Activated B cell treated with CpG ODN at 0.5 μM for 24 hours (primary cell): Measurements from ENCODE around the gene OR10V1. TPM values are rescaled to one million over a fixed set of nuclear protein-coding genes. Genes with fewer than 3 reads are reported as not detected.

Experiments used
- ATAC-seq: fragments of 200-7000 bp; cut with Tn5 transposase; one replicate; pipeline ENCODE4 v1.10.0; 2021; ENCODE audit warnings: low read depth, mild to moderate bottlenecking, moderate library complexity
- CTCF ChIA-PET: fragments of 350-600 bp; sonication (Branson Sonifier 250); formaldehyde crosslinking; loops from one replicate; lab custom pipeline; 2021; ENCODE audit warnings: antibody characterized with exemption; lab: Charles Lee
- POLR2A ChIA-PET: fragments of 350-600 bp; sonication (Branson Sonifier 250); formaldehyde crosslinking; loops from one replicate; lab custom pipeline; 2021; ENCODE audit warnings: antibody characterized with exemption; lab: Charles Lee
- DNase-seq: peaks from one replicate; pipeline ENCODE4 v3.0.0; 2022
- H3K27ac Mint-ChIP-seq: one replicate; pipeline ENCODE4 v1.8.0; 2020; ENCODE audit warnings: mixed read lengths
- H3K27me3 Mint-ChIP-seq: one replicate; pipeline ENCODE4 v1.8.0; 2021; ENCODE audit warnings: mixed read lengths
- H3K36me3 Mint-ChIP-seq: one replicate; pipeline ENCODE4 v1.8.0; 2021; ENCODE audit warnings: low read depth, mixed read lengths
- H3K4me1 Mint-ChIP-seq: one replicate; pipeline ENCODE4 v1.8.0; 2021; ENCODE audit warnings: mixed read lengths
- H3K4me3 Mint-ChIP-seq: one replicate; pipeline ENCODE4 v1.8.0; 2020; ENCODE audit warnings: mild to moderate bottlenecking, mixed read lengths
- H3K9me3 Mint-ChIP-seq: one replicate; pipeline ENCODE4 v1.8.0; 2020; ENCODE audit warnings: mixed read lengths
- intact Hi-C: fragments of 100-400 bp; cut with micrococcal nuclease; formaldehyde crosslinking; loops from one replicate; pipeline ENCODE4 v1.15.1; 2024
- total RNA-seq: library from RNA; stranded (reverse); gene quantifications from 2 replicates; pipeline ENCODE4 v1.2.3, GENCODE V29; 2022
- TF ChIP-seq, protein P1 (sequence below): fragments of 200-600 bp; IDR thresholded peaks from one replicate; pipeline ENCODE4 v1.8.0; 2022; ENCODE audit warnings: antibody characterized with exemption, mild to moderate bottlenecking

Gene OR10V1
- total RNA-seq, 1 donor from 2014 or later, result not detected

DNA sequence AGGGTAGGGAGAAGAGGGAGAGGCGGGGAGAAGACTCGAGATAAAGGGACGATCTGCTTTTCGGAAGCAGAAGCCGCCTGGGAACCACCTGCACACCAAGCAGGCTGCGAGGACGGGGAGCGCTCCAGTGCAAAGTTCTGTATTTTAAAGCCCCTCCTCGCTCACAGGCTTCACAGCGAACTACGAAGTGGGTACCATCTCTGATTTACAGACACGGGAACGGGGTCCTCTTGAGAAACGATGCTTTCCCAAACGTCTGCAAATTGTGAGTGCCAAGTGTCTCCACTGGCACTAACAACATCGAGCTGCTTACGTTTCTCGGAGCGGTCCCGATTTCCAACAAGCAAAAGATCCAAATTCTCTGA, 40.8 kb upstream of the OR10V1 start:
- peak; percentile 35 for ATAC-seq
- H3K9me3 Mint-ChIP-seq, result no peaks in the 10 kb centered on the region
- ChIA-PET POLR2A (interaction anchor here (1.0 to 4.3 kb wide), 5 partner anchors 9 to 56 kb away, joined by 3 to 43 read pairs (median 10); partner anchors contain the start of gene MRPL16), CTCF (interaction anchor here (1.0 to 7.3 kb wide), 10 partner anchors 12 to 375 kb away, joined by 3 to 112 read pairs (median 3); partner anchors contain the start of gene MRPL16)
- peaks cover 28% of the 10 kb centered on the region for H3K4me1 Mint-ChIP-seq
- peak; percentile 33 for DNase-seq
- peaks cover 3% of the 10 kb centered on the region for H3K36me3 Mint-ChIP-seq
- TF ChIP-seq, protein P1, sequence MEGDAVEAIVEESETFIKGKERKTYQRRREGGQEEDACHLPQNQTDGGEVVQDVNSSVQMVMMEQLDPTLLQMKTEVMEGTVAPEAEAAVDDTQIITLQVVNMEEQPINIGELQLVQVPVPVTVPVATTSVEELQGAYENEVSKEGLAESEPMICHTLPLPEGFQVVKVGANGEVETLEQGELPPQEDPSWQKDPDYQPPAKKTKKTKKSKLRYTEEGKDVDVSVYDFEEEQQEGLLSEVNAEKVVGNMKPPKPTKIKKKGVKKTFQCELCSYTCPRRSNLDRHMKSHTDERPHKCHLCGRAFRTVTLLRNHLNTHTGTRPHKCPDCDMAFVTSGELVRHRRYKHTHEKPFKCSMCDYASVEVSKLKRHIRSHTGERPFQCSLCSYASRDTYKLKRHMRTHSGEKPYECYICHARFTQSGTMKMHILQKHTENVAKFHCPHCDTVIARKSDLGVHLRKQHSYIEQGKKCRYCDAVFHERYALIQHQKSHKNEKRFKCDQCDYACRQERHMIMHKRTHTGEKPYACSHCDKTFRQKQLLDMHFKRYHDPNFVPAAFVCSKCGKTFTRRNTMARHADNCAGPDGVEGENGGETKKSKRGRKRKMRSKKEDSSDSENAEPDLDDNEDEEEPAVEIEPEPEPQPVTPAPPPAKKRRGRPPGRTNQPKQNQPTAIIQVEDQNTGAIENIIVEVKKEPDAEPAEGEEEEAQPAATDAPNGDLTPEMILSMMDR, result no peak
- H3K27ac Mint-ChIP-seq, result peak overlapping the region; percentile 62
- H3K27me3 Mint-ChIP-seq, result peaks cover 3% of the 10 kb centered on the region
- intact Hi-C loops, result loop anchor here (1.0 to 10.0 kb wide), 10 partner anchors 18 to 496 kb away; partner anchors contain the start of genes MRPL16, MS4A6A and PATL1
- H3K4me3 Mint-ChIP-seq, result peak overlapping the region; percentile 90

DNA sequence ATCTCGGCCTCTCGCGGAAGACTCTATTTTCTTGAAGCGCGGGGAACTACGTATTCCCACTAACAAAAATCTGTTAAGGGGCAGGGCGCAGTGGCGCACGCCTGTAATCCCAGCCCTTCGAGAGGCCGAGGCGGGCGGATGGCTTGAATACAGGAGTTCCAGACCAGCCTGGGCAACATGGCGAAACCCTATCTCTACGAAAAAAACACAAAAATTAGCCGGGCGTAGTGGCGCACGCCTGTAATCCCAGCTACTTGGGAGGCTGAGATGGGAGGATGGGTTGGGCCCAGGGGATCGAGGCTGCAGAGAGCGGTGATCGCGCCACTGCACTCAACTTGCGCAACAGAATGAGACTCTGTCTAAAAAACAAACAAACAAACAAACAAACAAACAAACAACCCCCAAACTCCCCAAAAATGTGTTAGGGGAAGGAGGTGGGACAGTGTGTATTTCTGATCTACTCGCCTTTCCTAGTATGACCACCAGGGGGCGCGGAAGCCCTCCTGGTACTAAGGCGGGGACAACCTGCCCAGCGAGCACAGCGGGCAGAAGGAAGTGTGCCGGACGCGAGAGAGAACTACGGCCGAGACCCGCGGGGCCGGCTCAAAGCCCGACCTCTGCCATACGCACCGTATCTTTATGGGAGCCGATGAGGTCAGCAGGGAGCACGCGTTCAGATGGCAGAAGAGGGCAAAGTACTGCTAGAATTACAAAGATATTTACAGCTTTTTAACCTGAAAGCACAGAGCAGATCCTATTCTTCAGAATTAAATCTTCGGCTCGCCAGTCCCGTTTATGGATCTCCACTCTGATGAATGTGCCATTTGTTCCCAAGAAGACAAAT, 40.2 kb upstream of the OR10V1 start:
- peak; percentile 73 for DNase-seq
- Mint-ChIP-seq H3K4me1 (peaks cover 28% of the 10 kb centered on the region), H3K36me3 (peaks cover 3% of the 10 kb centered on the region), H3K4me3 (peak overlapping the region; percentile 90), H3K27ac (peak overlapping the region; percentile 62), H3K9me3 (no peaks in the 10 kb centered on the region), H3K27me3 (peaks cover 9% of the 10 kb centered on the region)
- CTCF ChIA-PET, result interaction anchor here (1.0 to 7.3 kb wide), 10 partner anchors 13 to 376 kb away, joined by 3 to 112 read pairs (median 3); partner anchors contain the start of gene MRPL16
- ATAC-seq, result peak; percentile 66
- POLR2A ChIA-PET, result interaction anchor here (0.6 to 4.3 kb wide), 6 partner anchors 13 to 437 kb away, joined by 3 to 43 read pairs (median 7); partner anchors contain the start of gene MRPL16
- intact Hi-C loops, result loop anchor here (1.0 to 10.0 kb wide), 10 partner anchors 18 to 497 kb away; partner anchors contain the start of genes MRPL16, MS4A6A and PATL1
- TF ChIP-seq, protein P1, result peak; percentile 79

DNA sequence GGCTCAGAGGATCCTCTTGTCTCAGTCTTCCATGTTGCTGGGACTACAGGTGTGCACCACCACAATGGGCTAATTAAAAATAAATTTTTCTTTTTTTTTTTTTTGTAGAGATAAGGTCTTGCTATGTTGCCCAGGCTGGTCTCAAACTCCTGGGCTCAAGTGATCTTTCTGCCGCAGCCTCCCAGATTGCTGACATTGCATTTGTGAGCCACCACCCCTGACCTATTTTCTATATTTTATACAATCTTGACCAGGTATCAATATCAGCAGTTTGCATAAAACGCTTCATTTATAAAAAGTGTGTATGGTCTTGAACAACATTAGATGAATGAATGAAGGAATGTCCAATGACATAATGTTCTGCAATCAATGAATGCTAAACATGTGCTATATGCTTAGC, 32.5 kb upstream of the OR10V1 start:
- DNase-seq (no peak), ATAC-seq (no peak)
- Mint-ChIP-seq H3K9me3 (no peaks in the 10 kb centered on the region), H3K27ac (no peak overlapping the region), H3K27me3 (peaks cover 35% of the 10 kb centered on the region), H3K4me1 (no peaks in the 10 kb centered on the region), H3K36me3 (no peaks in the 10 kb centered on the region), H3K4me3 (no peak overlapping the region)
- intact Hi-C loops, result no loop called here
- CTCF ChIA-PET, result no interaction called here
- POLR2A ChIA-PET, result interaction anchor here (1.3 kb wide), 1 partner anchor 9 kb away, joined by 3 read pairs; the partner anchor contains the start of gene STX3
- TF ChIP-seq, protein P1, result no peak

DNA sequence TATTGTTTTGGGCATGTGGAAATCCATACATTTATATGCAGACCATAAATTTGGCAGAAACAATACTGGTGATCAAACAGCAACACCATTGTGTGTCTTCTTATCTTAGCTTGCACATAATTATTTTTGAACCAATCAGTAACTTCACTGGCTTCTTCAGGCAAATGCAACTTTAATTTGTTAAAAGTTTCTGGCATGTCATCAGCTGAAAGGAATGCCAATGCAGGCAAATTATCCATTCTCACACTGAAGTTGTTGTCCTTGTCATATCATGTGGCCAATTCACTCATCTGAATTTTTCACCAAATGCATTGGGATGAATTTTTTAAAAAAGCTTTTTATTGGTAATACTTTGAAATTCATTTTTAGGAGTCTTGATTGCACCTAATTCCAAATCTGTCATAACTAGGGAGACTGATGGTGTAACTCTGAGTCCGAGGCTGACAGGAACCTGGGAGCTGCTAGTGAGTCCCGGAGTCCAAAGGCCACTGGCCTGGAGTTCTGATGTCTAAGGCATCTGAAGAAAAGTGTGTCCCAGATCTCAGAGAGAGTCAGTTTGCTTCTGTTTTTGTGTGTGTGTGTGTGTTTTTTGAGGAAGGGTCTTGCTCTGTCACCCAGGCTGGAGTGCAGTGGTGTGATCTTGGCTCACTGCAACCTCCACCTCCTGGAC, 17.4 kb upstream of the OR10V1 start:
- ChIA-PET POLR2A (no interaction called here), CTCF (no interaction called here)
- TF ChIP-seq, protein P1, result no peak
- DNase-seq (no peak), ATAC-seq (no peak)
- no peaks in the 10 kb centered on the region for H3K4me1 Mint-ChIP-seq
- H3K36me3 Mint-ChIP-seq, result no peaks in the 10 kb centered on the region
- H3K9me3 Mint-ChIP-seq, result no peaks in the 10 kb centered on the region
- peaks cover 4% of the 10 kb centered on the region for H3K27me3 Mint-ChIP-seq
- intact Hi-C loops, result no loop called here
- no peak overlapping the region for H3K27ac Mint-ChIP-seq
- H3K4me3 Mint-ChIP-seq, result no peak overlapping the region
